Neural cell (in vitro differentiated cells): ENCODE data around the gene PRKAR1B. TPM values are rescaled to one million over a fixed set of nuclear protein-coding genes. Genes with fewer than 3 reads are reported as not detected.

Experiments
- H2AFZ ChIP-seq: fragments of 200-600, 300-800 bp; sonication (generic), shearing (Covaris generic); 2 replicates; pipeline ENCODE4 v1.6.0; 2014; ENCODE audit warnings: low read depth, mild to moderate bottlenecking, antibody characterized with exemption, low read length, moderate library complexity
- H3F3A ChIP-seq: fragments of 200-600 bp; shearing (Covaris generic); 2 replicates; pipeline ENCODE4 v1.6.1; 2016; ENCODE audit warnings: mild to moderate bottlenecking, moderate library complexity, mixed read lengths, antibody characterized with exemption, low read length; ENCODE audit not compliant: insufficient read depth, poor library complexity, severe bottlenecking
- H3K27ac ChIP-seq: fragments of 200-600, 300-800 bp; sonication (generic), shearing (Covaris generic); 2 replicates; pipeline ENCODE4 v1.5.1; 2014; ENCODE audit warnings: mild to moderate bottlenecking, low read length, moderate library complexity
- H3K27me3 ChIP-seq: fragments of 300-800, 200-600 bp; sonication (generic), shearing (Covaris generic); 2 replicates; pipeline ENCODE4 v1.6.0; 2014; ENCODE audit warnings: mild to moderate bottlenecking, low read depth, low read length, moderate library complexity; ENCODE audit not compliant: insufficient read depth
- H3K36me3 ChIP-seq: fragments of 300-800, 200-600 bp; sonication (generic), shearing (Covaris generic); 2 replicates; pipeline ENCODE4 v1.5.1; 2014; ENCODE audit warnings: mild to moderate bottlenecking, antibody characterized with exemption, low read length, moderate library complexity; ENCODE audit not compliant: insufficient read depth
- H3K4me2 ChIP-seq: fragments of 300-800, 200-600 bp; sonication (generic), shearing (Covaris generic); 2 replicates; pipeline ENCODE4 v1.6.0; 2014; ENCODE audit warnings: mild to moderate bottlenecking, low read length
- H3K4me3 ChIP-seq: fragments of 300-800, 200-600 bp; sonication (generic), shearing (Covaris generic); 2 replicates; pipeline ENCODE4 v1.5.1; 2014; ENCODE audit warnings: mild to moderate bottlenecking, low read length, moderate library complexity
- H3K79me2 ChIP-seq: fragments of 200-600 bp; shearing (Covaris generic); replicated peaks from 2 replicates; pipeline ENCODE4 v1.6.0; 2014; ENCODE audit warnings: mild to moderate bottlenecking, low read length, moderate library complexity; ENCODE audit not compliant: insufficient read depth
- H3K9ac ChIP-seq: fragments of 300-800, 200-600 bp; sonication (generic), shearing (Covaris generic); 2 replicates; pipeline ENCODE4 v1.6.1; 2016; ENCODE audit warnings: mild to moderate bottlenecking, low read length, mixed read lengths
- H3K9me2 ChIP-seq: fragments of 200-600 bp; shearing (Covaris generic); 2 replicates; pipeline ENCODE4 v1.6.1; 2016; ENCODE audit warnings: mild to moderate bottlenecking, low read length, mixed read lengths; ENCODE audit not compliant: insufficient read depth
- H3K9me3 ChIP-seq: fragments of 200-600, 300-800 bp; sonication (generic), shearing (Covaris generic); 2 replicates; pipeline ENCODE4 v1.6.1; 2016; ENCODE audit warnings: mild to moderate bottlenecking, mixed run types, low read length, moderate library complexity, mixed read lengths
- H4K20me1 ChIP-seq: fragments of 200-600 bp; shearing (Covaris generic); 2 replicates; pipeline ENCODE4 v1.6.1; 2016; ENCODE audit warnings: mild to moderate bottlenecking, mixed run types; ENCODE audit not compliant: insufficient read depth
- EP300 ChIP-seq: fragments of 450-650 bp; conservative IDR thresholded peaks from 2 replicates; pipeline ENCODE4 v1.6.1; 2014; ENCODE audit warnings: antibody characterized with exemption, mild to moderate bottlenecking, moderate library complexity; ENCODE audit not compliant: poor library complexity, severe bottlenecking
- EZH2 ChIP-seq: fragments of 200-600, 300-800 bp; shearing (Covaris generic), sonication (generic); IDR thresholded peaks from 2 replicates; pipeline ENCODE4 v1.6.1; 2014; ENCODE audit warnings: antibody characterized with exemption, low read length, borderline replicate concordance, mild to moderate bottlenecking; ENCODE audit not compliant: insufficient read depth, poor library complexity, severe bottlenecking
- MXI1 ChIP-seq: fragments of 450-650 bp; conservative IDR thresholded peaks from 2 replicates; pipeline ENCODE4 v1.6.1; 2014; ENCODE audit warnings: antibody characterized with exemption, mild to moderate bottlenecking; ENCODE audit not compliant: poor library complexity, severe bottlenecking
- POLR2AphosphoS5 ChIP-seq: IDR thresholded peaks from 2 replicates; pipeline ENCODE4 v1.6.1; 2012
- RAD21 ChIP-seq: fragments of 450-650 bp; conservative IDR thresholded peaks from 2 replicates; pipeline ENCODE4 v1.6.1; 2014; ENCODE audit warnings: antibody characterized with exemption, mild to moderate bottlenecking, moderate library complexity
- SMC3 ChIP-seq: fragments of 450-650 bp; conservative IDR thresholded peaks from 2 replicates; pipeline ENCODE4 v1.6.1; 2014; ENCODE audit warnings: antibody characterized with exemption, mild to moderate bottlenecking, moderate library complexity; ENCODE audit not compliant: poor library complexity
- TAF1 ChIP-seq: IDR thresholded peaks from 2 replicates; pipeline ENCODE4 v1.6.1; 2012; ENCODE audit warnings: low read depth
- polyA plus RNA-seq: library from polyadenylated mRNA; depleted of rRNA; stranded (reverse); fragments of >200 nt; gene quantifications from 2 replicates; pipeline ENCODE4 v1.2.3, GENCODE V29; 2014
- TF ChIP-seq, protein P1 (sequence below): fragments of 450-650 bp; IDR thresholded peaks from 2 replicates; pipeline ENCODE4 v1.5.1; 2014; ENCODE audit warnings: antibody characterized with exemption, mild to moderate bottlenecking, moderate library complexity; ENCODE audit not compliant: poor library complexity, severe bottlenecking
- TF ChIP-seq, protein P2 (sequence below): IDR thresholded peaks from 2 replicates; pipeline ENCODE4 v1.6.1; 2012; ENCODE audit warnings: borderline replicate concordance

The PRKAR1B gene
- polyA plus RNA-seq, 1 donor from 2014 or later: 38.6 TPM

DNA sequence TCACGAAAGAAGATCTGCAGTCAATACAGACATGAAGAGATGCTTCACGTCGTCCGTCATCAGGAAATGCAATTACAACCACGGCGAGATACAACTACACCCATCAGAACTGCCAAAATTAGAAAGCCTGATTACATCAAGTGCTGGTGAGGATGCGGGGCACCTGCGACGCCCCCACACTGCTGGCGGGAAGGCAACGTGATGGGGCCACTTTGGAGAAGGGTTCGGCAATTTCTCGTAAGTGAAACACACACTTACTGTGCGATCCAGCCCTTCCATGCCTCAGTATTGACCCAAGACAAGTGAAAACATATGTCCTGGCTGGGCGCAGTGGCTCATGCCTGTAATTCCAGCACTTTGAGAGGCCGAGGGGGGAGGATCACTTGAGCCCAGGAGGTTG, 181.6 kb downstream of the PRKAR1B start:
- H3K4me2 ChIP-seq: no peak overlapping the region
- H3K79me2 ChIP-seq: no peaks in the 10 kb centered on the region
- no peak overlapping the region for H3K27ac ChIP-seq
- H3K9me2 ChIP-seq: no peaks in the 10 kb centered on the region
- no peak overlapping the region for H2AFZ ChIP-seq
- H3K9ac ChIP-seq: no peak overlapping the region
- no peak overlapping the region for H3K4me3 ChIP-seq
- H4K20me1 ChIP-seq: no peaks in the 10 kb centered on the region
- H3K36me3 ChIP-seq: no peaks in the 10 kb centered on the region
- TF ChIP-seq TAF1: no peak
- TF ChIP-seq MXI1: no peak
- TF ChIP-seq RAD21: no peak
- TF ChIP-seq POLR2AphosphoS5: no peak
- no peaks in the 10 kb centered on the region for H3K9me3 ChIP-seq
- no peaks in the 10 kb centered on the region for H3K27me3 ChIP-seq
- H3F3A ChIP-seq: no peaks in the 10 kb centered on the region

DNA sequence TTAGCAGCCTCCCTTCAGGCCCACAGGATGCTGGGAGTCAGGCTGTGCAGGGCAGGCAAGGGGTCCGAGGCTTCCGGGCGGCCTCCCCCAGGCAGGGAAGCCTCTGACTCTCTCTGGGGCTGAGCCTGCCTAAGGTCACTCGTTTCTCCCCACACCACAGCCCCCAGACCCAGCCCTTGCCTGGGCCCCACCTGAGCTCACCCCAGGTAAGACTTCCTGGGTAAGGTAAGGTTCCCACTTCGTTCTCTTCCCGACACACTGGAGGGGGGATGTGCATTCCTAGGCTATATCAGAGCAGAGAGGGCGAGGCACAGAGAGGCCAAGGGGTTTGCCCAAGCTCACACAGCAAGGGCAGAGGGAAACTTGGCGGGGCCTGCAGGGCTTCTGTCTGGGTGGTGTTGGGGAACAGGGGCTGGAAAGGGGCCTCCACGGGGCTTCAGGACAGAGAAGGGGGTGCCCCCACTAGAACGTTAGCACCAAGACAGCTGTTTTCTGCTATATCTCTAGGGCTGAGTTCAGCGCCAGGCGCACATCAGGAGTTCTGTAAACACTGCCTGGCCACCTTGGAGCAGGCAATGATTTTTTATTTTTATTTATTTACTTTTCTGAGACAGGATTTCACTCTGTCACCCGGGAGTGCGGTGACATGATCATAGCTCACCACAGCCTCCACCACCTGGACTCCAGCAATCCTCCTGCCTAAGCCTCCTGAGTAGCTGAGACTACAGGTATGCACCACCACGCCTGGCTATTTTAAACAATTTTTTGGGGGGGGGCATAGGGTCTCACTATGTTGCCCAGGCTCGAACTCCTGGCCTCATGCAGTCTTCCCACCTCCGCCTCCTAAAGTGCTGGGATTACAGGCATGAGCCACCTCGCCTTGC, 182.5 kb downstream of the PRKAR1B start:
- Histone ChIP-seq H3K4me2 (no peak overlapping the region), H3F3A (no peaks in the 10 kb centered on the region), H3K79me2 (no peaks in the 10 kb centered on the region), H3K9ac (no peak overlapping the region), H3K27ac (no peak overlapping the region), H3K9me3 (no peaks in the 10 kb centered on the region), H3K9me2 (no peaks in the 10 kb centered on the region), H3K27me3 (no peaks in the 10 kb centered on the region), H4K20me1 (no peaks in the 10 kb centered on the region), H2AFZ (no peak overlapping the region), H3K36me3 (no peaks in the 10 kb centered on the region), H3K4me3 (no peak overlapping the region)
- TF ChIP-seq, protein P1, sequence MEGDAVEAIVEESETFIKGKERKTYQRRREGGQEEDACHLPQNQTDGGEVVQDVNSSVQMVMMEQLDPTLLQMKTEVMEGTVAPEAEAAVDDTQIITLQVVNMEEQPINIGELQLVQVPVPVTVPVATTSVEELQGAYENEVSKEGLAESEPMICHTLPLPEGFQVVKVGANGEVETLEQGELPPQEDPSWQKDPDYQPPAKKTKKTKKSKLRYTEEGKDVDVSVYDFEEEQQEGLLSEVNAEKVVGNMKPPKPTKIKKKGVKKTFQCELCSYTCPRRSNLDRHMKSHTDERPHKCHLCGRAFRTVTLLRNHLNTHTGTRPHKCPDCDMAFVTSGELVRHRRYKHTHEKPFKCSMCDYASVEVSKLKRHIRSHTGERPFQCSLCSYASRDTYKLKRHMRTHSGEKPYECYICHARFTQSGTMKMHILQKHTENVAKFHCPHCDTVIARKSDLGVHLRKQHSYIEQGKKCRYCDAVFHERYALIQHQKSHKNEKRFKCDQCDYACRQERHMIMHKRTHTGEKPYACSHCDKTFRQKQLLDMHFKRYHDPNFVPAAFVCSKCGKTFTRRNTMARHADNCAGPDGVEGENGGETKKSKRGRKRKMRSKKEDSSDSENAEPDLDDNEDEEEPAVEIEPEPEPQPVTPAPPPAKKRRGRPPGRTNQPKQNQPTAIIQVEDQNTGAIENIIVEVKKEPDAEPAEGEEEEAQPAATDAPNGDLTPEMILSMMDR: no peak

DNA sequence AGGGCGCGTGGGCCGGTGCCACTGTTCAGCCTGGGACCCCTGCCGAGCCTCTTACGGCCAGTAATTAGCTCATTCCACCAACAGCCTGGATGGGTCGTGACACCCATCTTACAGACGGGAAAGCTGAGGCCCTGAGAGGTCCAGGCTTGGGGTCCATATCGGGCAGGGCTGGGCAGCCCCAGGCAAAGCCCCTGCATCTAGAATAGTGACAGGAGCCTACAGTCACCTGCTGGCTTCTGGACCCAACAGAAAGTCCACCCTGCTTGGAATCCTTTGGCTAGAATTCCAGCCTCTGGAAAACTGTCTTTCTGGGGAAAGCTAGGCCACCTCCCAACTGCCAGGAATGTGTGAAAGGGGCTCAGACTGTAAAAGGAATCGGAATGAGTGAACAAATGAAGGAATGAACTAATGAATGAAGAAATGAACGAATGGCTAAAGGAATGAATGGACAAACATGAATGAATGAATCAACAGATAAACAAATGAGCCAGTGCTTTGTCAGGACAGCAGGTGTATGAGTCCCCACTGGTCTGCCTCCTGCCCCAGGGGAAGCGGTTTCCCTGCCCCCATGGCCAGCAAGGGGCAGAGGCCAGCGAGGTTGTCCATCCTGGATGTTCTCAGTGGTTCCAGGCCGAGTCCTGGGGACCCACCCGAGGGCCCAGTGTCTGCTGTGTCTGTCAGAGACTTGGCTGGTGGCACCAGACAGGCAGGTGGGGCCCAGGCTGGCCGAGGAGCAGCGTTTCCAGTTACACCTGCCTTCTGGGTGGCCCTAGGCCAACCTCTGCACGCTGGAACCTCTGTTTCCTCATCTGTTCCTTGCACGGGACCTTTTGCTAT, 183.4 kb downstream of the PRKAR1B start:
- H3K4me3 ChIP-seq: no peak overlapping the region
- no peak overlapping the region for H3K9ac ChIP-seq
- TF ChIP-seq MXI1: no peak
- no peak for TF ChIP-seq EP300
- TF ChIP-seq, protein P1: no peak
- TF ChIP-seq SMC3: no peak
- TF ChIP-seq EZH2: no peak
- TF ChIP-seq TAF1: no peak
- no peak for TF ChIP-seq RAD21
- TF ChIP-seq, protein P2, sequence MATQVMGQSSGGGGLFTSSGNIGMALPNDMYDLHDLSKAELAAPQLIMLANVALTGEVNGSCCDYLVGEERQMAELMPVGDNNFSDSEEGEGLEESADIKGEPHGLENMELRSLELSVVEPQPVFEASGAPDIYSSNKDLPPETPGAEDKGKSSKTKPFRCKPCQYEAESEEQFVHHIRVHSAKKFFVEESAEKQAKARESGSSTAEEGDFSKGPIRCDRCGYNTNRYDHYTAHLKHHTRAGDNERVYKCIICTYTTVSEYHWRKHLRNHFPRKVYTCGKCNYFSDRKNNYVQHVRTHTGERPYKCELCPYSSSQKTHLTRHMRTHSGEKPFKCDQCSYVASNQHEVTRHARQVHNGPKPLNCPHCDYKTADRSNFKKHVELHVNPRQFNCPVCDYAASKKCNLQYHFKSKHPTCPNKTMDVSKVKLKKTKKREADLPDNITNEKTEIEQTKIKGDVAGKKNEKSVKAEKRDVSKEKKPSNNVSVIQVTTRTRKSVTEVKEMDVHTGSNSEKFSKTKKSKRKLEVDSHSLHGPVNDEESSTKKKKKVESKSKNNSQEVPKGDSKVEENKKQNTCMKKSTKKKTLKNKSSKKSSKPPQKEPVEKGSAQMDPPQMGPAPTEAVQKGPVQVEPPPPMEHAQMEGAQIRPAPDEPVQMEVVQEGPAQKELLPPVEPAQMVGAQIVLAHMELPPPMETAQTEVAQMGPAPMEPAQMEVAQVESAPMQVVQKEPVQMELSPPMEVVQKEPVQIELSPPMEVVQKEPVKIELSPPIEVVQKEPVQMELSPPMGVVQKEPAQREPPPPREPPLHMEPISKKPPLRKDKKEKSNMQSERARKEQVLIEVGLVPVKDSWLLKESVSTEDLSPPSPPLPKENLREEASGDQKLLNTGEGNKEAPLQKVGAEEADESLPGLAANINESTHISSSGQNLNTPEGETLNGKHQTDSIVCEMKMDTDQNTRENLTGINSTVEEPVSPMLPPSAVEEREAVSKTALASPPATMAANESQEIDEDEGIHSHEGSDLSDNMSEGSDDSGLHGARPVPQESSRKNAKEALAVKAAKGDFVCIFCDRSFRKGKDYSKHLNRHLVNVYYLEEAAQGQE: no peak
- TF ChIP-seq POLR2AphosphoS5: no peak

More for the DNA sequence above, 183.4 kb downstream of the PRKAR1B start:
- Histone ChIP-seq H3F3A (no peaks in the 10 kb centered on the region), H3K27me3 (no peaks in the 10 kb centered on the region), H3K9me3 (no peaks in the 10 kb centered on the region), H3K27ac (no peak overlapping the region), H3K4me2 (no peak overlapping the region), H2AFZ (no peak overlapping the region), H4K20me1 (no peaks in the 10 kb centered on the region), H3K79me2 (no peaks in the 10 kb centered on the region), H3K9me2 (no peaks in the 10 kb centered on the region), H3K36me3 (no peaks in the 10 kb centered on the region)
